SHP77 treated with DMSO at 0.1 percent for 48 hours (cell line): ENCODE results near the gene WEE1.
"Not testable (repeated sequence)": the region's sequence is repeated elsewhere in the genome, so short reads cannot be mapped to it uniquely, and the experiment has no call there.

Experiments used
- DNase-seq: peaks from one replicate; lab custom pipeline; 2025; lab: John Stamatoyannopoulos, UW

The WEE1 gene

DNA sequence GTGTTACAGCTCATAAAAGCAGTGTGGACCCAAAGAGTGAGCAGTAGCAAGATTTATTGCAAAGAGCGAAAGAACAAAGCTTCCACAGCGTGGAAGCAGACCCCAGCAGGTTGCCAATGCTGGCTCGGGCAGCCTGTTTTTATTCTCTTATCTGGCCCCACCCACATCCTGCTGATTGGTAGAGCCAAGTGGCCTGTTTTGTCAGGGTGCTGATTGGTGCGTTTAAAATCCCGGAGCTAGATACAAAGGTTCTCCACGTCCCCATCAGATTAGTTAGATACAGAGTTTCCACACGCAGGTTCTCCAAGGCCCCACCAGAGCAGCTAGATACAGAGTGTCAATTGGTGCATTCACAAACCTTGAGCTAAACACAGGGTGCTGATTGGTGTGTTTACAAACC is 48.9 kb downstream of the WEE1 start:
- DNase-seq, result not testable (repeated sequence)

- not testable (repeated sequence) for DNase-seq
Observed at GRCh38 chr11:9623053-9623452, 49.6 kb downstream of the WEE1 start.

GRCh38 chr11:9624448-9624847 is 51.0 kb downstream of the WEE1 start:
- no peak for DNase-seq

DNA sequence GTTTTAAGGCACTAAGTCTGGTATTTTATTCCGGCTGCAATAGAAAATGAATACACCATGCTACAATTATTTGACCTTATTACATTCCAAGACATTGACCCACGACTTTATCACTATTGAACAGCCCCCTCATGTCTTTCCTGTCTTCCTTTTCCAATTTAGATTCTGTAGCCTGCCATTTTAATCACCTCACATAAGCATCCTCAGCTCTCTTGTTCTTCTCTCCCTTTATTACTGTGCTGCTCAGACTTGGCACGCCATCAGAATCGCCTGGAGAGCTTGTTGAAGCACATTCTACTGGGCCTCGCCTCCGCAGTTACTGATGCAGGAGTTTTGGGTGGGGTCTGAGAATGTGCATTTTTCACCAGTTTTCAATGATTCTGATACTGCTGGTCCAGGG is 51.7 kb downstream of the WEE1 start:
- no peak for DNase-seq

DNA sequence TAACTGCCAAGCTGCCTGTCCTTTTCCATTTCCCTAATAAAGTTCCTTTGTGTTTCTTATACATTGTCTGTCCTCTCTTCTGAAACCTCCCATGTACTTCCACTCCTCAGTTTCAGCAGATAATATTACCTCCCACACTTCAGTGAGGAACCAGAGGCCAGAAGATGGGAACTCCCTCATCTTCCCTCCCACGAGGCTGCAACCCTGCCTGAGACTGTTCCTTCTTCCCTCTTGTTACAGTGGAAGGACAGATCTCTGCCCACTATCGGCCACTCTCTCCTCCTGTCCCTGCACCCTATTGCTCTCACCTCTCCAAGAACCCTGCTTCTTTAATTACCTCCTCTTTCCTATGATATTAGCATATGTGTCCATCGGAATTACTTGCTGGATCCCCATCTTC is 52.3 kb downstream of the WEE1 start:
- no peak for DNase-seq

- DNase-seq, result no peak
Observed at GRCh38 chr11:9626496-9627394, 53.3 kb downstream of the WEE1 start.

GRCh38 chr11:9629064-9629463 is 55.6 kb downstream of the WEE1 start:
- no peak for DNase-seq

DNA sequence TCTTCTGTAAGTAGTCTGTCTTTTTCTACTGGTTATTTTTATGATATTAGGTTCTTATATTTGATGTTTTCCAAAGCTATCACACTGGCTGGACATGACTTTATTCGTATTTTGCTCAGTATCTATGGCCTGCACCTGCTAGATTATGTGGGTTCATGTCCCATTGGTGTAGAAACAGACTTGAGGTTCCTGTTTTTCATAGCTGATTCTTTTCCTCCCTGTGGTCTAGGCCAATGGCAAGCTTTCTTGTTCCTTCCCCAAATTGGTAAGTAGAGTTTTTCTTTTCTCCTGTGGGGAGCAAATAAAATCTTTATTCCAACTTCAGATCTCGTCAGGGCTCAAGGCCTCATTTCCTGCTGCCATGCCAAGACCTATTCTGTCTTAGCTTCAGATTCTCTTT is 60.2 kb downstream of the WEE1 start:
- no peak for DNase-seq

DNA sequence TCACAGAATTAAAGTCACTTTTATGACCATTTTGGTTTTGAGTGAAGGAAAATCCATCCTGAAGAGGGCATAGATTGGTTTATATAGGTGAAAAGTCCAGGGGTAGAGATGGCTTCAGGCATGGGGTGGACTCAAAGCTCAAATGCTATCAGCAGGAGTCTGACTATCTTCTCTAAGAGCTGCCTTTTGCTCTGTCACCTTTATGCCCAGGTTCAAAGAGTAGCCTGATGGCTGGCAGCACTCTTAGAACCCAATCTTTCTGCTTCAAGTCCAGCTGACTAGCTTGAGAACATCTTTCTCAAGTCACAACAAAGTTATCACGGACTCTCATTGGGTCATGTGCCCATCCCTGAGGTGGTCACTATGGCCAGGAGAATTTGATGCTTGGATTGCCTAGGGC is 63.2 kb downstream of the WEE1 start:
- no peak for DNase-seq

DNA sequence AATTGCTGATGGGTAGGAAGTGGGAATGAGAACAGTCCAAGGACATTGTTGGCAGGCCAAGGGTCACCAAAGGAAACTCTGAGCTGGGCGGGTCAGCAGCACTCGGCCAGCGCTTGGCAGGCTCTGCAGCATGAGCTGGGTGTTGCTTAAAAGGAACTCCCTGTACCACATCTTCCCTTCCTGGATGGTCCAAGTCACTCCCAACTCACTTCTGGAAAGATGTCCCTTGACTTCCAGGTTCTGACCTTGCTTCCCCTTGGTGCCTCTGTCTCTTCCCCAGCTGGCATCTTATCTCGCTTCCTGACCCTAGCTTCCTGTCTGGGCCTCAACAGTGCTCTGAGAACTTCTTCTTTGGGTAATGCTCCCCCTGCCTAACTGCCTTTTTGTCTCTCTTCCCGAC is 65.6 kb downstream of the WEE1 start:
- no peak for DNase-seq
